Measurements from ENCODE around the gene SYT14. TPM values are rescaled to one million over a fixed set of nuclear protein-coding genes. Genes with fewer than 3 reads are reported as not detected.
"Not testable (repeated sequence)": the region's sequence is repeated elsewhere in the genome, so short reads cannot be mapped to it uniquely, and the experiment has no call there.

Gene SYT14
- total RNA-seq, 1 donor from 2014 or later: not detected

- Mint-ChIP-seq H3K36me3 (ENCODE audit: low read depth) (no peaks in the 10 kb centered on the region), H3K27me3 (no peaks in the 10 kb centered on the region), H3K27ac (no peak overlapping the region), H3K9me3 (no peaks in the 10 kb centered on the region), H3K4me3 (no peak overlapping the region), H3K4me1 (no peaks in the 10 kb centered on the region)
- intact Hi-C loops (cut with micrococcal nuclease): no loop called here
- CTCF ChIA-PET: no interaction called here
- ATAC-seq (ENCODE audit: low read depth) (no peak), DNase-seq (no peak)
- POLR2A ChIA-PET: no interaction called here
- no peak for TF ChIP-seq CTCF (IDR thresholded peaks at IDR 0.05)
Measured at GRCh38 chr1:209901211-209901610, 36.8 kb upstream of the SYT14 start.

- CTCF ChIA-PET, H3K27me3 Mint-ChIP-seq, POLR2A ChIA-PET: not testable (repeated sequence)
Measured at GRCh38 chr1:209904774-209905173, 33.2 kb upstream of the SYT14 start.

DNA sequence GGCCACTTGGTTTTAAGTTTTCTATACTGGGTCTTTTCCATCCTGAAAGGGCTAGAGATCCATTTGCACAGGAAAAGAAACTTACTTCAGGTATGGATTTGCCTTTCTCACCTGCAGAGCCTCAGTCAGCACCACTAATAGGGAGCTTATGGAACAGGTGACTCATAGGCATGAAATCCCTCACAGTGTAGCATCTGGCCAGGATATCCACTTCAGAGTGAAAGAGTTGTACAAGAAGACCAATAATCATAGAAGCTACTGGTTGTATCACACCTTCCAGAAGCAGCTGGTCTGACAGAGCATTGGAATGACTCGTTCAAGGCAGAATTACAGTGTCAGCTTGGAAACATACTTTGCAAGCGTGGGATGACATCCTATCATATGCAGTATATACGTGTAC is 26.3 kb upstream of the SYT14 start:
- ChIA-PET POLR2A (no interaction called here), CTCF (no interaction called here)
- Mint-ChIP-seq H3K36me3 (ENCODE audit: low read depth) (no peaks in the 10 kb centered on the region), H3K4me1 (no peaks in the 10 kb centered on the region), H3K9me3 (peaks cover 6% of the 10 kb centered on the region), H3K27ac (no peak overlapping the region), H3K27me3 (no peaks in the 10 kb centered on the region), H3K4me3 (no peak overlapping the region)
- no peak for DNase-seq
- TF ChIP-seq CTCF (IDR thresholded peaks at IDR 0.05): no peak
- no peak for ATAC-seq (ENCODE audit: low read depth)
- intact Hi-C loops (cut with micrococcal nuclease): no loop called here

More at GRCh38 chr1:209904774-209905173, 33.2 kb upstream of the SYT14 start:
- ATAC-seq (ENCODE audit: low read depth); H3K36me3 Mint-ChIP-seq (ENCODE audit: low read depth); intact Hi-C loops (cut with micrococcal nuclease); DNase-seq; H3K4me1 Mint-ChIP-seq; H3K4me3 Mint-ChIP-seq; H3K27ac Mint-ChIP-seq; H3K9me3 Mint-ChIP-seq: not testable (repeated sequence)

GRCh38 chr1:209912306-209912705 is 25.7 kb upstream of the SYT14 start:
- Mint-ChIP-seq H3K4me1 (no peaks in the 10 kb centered on the region), H3K9me3 (peaks cover 6% of the 10 kb centered on the region), H3K27ac (no peak overlapping the region), H3K36me3 (ENCODE audit: low read depth) (no peaks in the 10 kb centered on the region), H3K27me3 (no peaks in the 10 kb centered on the region), H3K4me3 (no peak overlapping the region)
- ChIA-PET POLR2A (no interaction called here), CTCF (no interaction called here)
- intact Hi-C loops (cut with micrococcal nuclease): no loop called here
- no peak for ATAC-seq (ENCODE audit: low read depth)
- TF ChIP-seq CTCF (IDR thresholded peaks at IDR 0.05): no peak
- no peak for DNase-seq

DNA sequence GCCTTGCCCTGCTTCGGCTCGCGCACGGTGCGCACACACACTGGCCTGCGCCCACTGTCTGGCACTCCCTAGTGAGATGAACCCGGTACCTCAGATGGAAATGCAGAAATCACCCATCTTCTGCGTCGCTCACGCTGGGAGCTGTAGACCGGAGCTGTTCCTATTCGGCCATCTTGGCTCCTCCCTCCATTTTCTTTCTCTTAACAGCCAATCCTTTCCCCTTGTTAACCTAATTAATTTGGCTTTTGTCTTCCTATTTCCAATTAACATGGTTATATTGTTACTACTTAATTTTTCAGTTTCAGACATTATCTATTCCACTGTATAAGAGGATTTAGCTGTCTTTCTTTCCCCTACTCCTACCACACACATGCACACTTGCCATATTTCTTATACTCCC is 18.4 kb upstream of the SYT14 start:
- ATAC-seq (ENCODE audit: low read depth); intact Hi-C loops (cut with micrococcal nuclease); H3K36me3 Mint-ChIP-seq (ENCODE audit: low read depth); CTCF ChIA-PET; H3K4me3 Mint-ChIP-seq; H3K4me1 Mint-ChIP-seq; DNase-seq; H3K9me3 Mint-ChIP-seq; POLR2A ChIA-PET; H3K27me3 Mint-ChIP-seq; H3K27ac Mint-ChIP-seq: not testable (repeated sequence)

- CTCF ChIA-PET: no interaction called here
- H3K27me3 Mint-ChIP-seq: peaks cover 6% of the 10 kb centered on the region
- intact Hi-C loops (cut with micrococcal nuclease): no loop called here
- H3K4me3 Mint-ChIP-seq: no peak overlapping the region
- no peak overlapping the region for H3K27ac Mint-ChIP-seq
- ATAC-seq (ENCODE audit: low read depth): no peak
- no peak for DNase-seq
- H3K4me1 Mint-ChIP-seq: no peaks in the 10 kb centered on the region
- no peak for TF ChIP-seq CTCF (IDR thresholded peaks at IDR 0.05)
- POLR2A ChIA-PET: no interaction called here
- no peaks in the 10 kb centered on the region for H3K36me3 Mint-ChIP-seq (ENCODE audit: low read depth)
- H3K9me3 Mint-ChIP-seq: peaks cover 3% of the 10 kb centered on the region
Measured at GRCh38 chr1:209920844-209921243, 17.2 kb upstream of the SYT14 start.
